CD4-positive, alpha-beta T cell treated with Interleukin-4 for 4 hours (primary cell): ENCODE measurements around the gene EIF2AK3.
"Not testable (repeated sequence)": the region's sequence is repeated elsewhere in the genome, so short reads cannot be mapped to it uniquely, and the experiment has no call there.

ENCODE experiments used
- DNase-seq: peaks from one replicate; pipeline ENCODE4 v3.0.0-alpha.2; 2020

EIF2AK3 gene

GRCh38 chr2:88591698-88592097 is 35.6 kb downstream of the EIF2AK3 start:
- DNase-seq, result no peak

- DNase-seq, result peak; percentile 58
These were observed 36.2 kb downstream of the EIF2AK3 start for GRCh38 chr2:88590998-88591613.

- no peak for DNase-seq
These were observed 41.3 kb downstream of the EIF2AK3 start for GRCh38 chr2:88585969-88586368.

- no peak for DNase-seq
These were observed 45.2 kb downstream of the EIF2AK3 start for GRCh38 chr2:88582030-88582429.

- no peak for DNase-seq
These were observed 47.2 kb downstream of the EIF2AK3 start for GRCh38 chr2:88580088-88580487.

- DNase-seq, result no peak
These were observed 51.6 kb downstream of the EIF2AK3 start for GRCh38 chr2:88575630-88576029.

- no peak for DNase-seq
These were observed 52.2 kb downstream of the EIF2AK3 start for GRCh38 chr2:88575051-88575450.

DNA sequence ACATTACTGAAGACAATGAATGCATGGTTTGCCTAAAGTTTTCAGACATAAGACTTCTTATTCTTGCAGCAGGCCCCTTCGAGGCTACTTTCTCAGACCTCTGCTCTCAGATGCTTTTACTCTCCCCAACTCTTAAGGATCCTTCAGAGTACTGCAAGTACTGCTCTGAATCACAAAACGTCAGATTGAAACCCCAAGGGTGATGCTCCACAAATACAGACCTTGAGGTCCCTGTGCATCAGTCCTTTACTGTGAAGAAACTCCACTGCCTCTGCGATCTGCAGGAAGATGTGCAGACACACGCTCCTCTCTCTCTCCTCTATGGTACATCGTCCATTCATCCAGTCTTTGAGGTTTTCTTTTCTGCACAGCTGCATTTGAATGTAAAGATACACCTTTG is 52.8 kb downstream of the EIF2AK3 start:
- no peak for DNase-seq

DNA sequence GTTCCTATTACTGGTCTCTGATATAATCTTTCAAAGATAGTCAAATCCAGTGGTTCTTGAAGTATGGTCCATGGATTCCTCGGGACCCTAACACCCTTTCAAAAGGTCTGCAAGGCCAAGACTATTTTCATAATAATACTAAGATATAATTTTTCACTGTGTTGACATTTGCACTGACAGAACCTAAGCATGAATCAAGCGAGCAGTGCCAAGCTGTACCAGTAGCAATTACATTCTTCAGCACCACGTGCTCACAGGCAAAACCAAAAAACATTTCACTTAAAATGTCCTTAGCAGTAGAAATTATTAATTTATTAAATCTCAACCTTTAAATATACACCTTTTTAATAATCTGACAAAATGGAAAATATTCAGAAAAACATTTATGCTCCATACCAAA is 59.1 kb downstream of the EIF2AK3 start:
- DNase-seq, result no peak

DNA sequence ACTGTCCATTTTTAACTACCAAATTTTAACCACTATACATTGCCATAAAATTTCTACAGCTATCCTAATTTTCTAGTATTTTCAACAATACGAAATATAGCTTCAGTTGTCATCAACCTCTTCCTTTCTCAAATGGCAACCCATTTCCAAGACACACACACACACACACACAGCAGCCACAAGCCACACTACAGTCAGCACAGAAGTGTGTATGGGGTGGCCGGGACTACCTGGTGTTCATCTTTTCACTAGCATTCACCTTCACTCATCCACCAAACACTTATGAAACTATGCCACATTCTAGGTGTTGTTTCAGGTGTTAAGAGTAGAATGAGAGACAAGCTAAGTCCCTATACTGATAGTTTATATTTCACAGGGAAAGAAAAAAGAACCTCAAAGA is 62.9 kb downstream of the EIF2AK3 start:
- no peak for DNase-seq

GRCh38 chr2:88563129-88563528 is 64.1 kb downstream of the EIF2AK3 start:
- no peak for DNase-seq

DNA sequence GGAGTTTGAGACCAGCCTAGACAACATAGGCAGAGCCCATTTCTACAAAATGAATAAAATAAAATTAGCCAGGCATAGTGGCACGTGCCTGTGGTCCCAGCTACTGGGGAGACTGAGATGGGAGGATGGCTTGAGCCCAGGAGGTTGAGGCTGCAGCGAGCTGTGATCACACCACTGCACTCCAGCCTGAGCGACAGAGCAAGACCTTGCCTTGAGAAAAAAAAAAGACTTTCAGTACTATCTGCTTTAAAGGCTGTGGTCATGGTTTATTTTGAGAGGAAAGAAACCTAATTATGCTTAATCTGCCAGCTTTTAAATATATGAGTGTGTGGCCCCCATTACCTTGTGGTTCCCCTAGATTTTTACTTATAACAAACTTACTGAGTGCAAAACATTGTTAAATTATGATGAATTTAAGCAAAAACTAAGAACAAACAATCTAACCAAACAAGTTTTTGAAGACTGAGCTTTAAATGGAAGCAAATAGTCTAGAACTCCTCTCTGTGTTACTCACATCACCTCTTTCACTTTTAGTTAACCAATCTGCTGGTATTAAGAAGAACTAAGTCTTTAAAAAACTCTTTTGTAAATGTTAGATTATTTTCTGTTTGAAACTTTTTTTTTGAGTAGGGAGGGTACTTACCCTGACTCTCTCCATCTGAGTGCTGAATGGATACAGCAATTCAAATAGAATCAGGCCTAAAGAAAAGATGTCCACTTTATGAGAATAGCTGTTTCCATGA is 65.4 kb downstream of the EIF2AK3 start:
- DNase-seq, result no peak

- no peak for DNase-seq
These were observed 66.5 kb downstream of the EIF2AK3 start for GRCh38 chr2:88560619-88561307.

DNA sequence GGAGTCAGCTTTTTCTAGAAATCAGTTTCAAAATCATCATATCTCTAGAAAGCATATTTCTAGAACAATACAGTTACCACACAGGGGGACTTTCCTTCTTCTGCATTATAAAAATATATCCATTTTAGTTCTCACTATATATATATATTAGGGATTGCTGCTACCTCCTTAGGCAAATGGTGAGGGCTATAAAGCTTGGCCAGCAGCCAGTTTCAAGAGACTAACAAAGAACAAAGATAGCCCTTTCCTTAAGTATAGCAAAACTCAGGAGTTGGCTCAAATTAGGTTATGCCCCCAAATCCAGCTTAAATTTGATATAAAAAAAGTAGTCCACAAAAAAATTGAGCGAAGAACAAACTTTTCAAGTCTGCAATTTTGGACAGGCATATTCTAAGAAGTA is 70.0 kb downstream of the EIF2AK3 start:
- no peak for DNase-seq

GRCh38 chr2:88556026-88556425 is 71.2 kb downstream of the EIF2AK3 start:
- no peak for DNase-seq

DNA sequence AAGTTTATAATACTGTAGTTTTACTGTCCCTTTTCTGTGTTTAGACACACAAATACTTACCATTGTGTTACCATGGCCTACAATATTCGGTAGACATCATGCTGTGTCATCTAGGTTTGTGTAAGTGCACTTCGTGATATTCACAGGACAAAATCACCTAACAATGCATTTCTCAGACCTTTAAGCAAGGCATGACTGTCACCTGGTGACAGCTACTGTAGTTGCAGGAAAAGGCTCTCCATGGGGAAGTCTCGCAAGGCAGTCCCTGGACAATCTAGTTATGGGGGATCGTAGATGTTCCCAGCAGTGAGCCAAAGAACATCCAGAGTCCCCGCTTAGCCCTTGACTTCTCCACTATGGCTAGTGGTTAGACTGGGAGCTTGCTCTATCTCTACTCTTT is 73.1 kb downstream of the EIF2AK3 start:
- no peak for DNase-seq

- no peak for DNase-seq
These were observed 77.5 kb downstream of the EIF2AK3 start for GRCh38 chr2:88549616-88550292.

DNA sequence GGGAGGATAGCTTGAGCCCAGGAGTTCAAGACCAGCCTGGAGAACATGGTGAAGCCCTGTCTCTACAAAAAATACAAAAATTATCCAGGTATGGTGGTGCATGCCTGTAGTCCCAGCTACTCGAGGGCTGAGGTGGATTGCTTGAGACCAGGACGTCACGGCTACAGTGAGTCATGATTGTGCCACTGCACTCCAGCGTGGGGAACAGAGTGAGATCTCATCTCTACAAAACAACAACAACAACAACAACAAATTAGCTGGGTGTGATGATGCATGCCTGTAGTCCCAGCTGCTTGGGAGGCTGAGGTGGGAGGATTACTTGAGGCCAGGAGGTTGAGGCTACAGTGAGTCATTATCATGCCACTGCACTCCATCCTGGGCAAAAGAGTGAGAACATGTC is 81.0 kb downstream of the EIF2AK3 start:
- DNase-seq, result not testable (repeated sequence)

DNA sequence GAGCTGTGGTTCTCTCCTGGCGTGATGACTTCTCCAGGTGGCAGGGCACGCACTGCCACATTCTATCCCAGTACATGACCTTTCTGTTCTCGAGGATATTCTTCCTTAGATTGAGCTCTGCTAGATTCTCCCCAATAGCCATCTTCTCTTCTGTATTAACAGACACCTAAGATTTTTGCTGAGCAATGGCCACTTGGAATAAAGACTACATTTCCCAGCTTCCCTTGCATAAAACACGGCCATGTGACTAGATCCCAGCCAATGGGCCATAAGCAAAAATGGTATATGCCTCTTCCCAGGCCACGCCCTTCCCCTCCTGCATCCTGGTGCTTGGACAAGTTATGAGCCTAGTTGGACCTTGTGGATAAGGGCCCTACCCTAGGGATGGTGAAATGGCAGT is 82.1 kb downstream of the EIF2AK3 start:
- no peak for DNase-seq

DNA sequence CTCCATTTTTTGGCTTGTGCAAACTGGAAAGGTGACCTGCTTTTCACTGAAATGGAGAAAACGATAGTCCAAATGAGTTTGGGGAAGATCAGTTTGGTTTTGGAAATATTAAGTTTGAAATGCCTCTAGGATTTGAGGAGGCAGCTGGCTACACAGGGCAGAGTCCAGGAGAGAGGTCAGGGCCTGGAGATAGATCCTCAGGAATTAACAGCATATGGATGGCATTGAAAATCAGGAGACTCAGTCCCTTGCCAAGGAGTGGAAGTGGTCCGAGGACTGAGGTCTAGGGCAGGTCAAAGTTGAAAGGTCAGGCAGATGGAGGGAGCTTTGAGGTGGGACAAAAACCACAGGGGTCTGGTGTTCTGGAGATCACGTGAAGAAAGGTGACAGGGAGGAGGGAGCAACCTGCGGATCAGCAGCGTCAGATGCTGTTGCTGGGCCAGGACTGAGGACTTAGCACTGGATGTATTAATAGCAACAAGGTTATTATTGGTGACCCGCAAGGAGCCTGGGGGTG is 83.7 kb downstream of the EIF2AK3 start:
- no peak for DNase-seq

GRCh38 chr2:88542668-88543067 is 84.6 kb downstream of the EIF2AK3 start:
- DNase-seq, result no peak

GRCh38 chr2:88540346-88540745 is 86.9 kb downstream of the EIF2AK3 start:
- DNase-seq, result no peak

DNA sequence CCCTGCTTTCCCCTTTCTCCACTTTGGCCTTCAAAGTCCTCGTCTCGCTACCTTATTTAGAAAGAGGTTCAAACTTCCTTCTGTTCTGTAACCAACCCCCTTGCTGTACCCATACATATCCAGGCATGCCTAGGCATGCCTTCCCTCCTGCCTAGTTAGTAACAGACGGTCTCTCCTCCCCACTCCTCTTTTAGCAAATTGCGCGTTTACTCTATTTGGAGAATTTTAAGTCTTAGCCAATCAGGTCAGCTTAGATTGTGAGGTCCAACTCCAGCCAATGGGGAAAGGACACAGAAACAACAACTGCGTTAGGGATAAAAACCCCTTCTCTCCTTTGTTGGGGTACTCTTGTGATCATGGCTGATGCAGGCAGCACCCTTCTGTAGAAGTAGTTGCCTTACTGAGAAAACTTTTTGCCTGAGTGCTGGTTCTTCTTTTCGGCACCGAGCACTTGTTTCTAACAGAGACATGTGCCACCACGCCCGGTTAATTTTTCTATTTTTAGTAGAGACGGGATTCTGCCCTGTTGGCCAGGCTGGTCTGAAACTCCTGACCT is 88.8 kb downstream of the EIF2AK3 start:
- DNase-seq, result no peak
